ENCODE data around the gene ZMAT5.

Gene ZMAT5

GRCh38 chr22:29795663-29796062 lies 28.9 kb upstream of the ZMAT5 start (continued):
- TF ChIP-seq, protein P1, sequence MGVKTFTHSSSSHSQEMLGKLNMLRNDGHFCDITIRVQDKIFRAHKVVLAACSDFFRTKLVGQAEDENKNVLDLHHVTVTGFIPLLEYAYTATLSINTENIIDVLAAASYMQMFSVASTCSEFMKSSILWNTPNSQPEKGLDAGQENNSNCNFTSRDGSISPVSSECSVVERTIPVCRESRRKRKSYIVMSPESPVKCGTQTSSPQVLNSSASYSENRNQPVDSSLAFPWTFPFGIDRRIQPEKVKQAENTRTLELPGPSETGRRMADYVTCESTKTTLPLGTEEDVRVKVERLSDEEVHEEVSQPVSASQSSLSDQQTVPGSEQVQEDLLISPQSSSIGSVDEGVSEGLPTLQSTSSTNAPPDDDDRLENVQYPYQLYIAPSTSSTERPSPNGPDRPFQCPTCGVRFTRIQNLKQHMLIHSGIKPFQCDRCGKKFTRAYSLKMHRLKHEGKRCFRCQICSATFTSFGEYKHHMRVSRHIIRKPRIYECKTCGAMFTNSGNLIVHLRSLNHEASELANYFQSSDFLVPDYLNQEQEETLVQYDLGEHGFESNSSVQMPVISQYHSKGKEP (tag by site-specific recombination; IDR thresholded peaks at IDR 0.05): no peak
- TF ChIP-seq AEBP2 (tag by site-specific recombination; IDR thresholded peaks at IDR 0.05; ENCODE audit: borderline replicate concordance) (no peak), ZNF677 (tag by site-specific recombination; IDR thresholded peaks at IDR 0.05) (no peak), ZNF529 (tag by site-specific recombination; IDR thresholded peaks at IDR 0.05; ENCODE audit: insufficient replicate concordance) (no peak), ZNF292 (tag by site-specific recombination; IDR thresholded peaks at IDR 0.05; ENCODE audit: borderline replicate concordance, low read depth) (no peak), FEZF1 (tag by site-specific recombination; IDR thresholded peaks at IDR 0.05) (no peak), ZNF112 (tag by site-specific recombination; IDR thresholded peaks at IDR 0.05) (no peak), ZNF670 (tag by site-specific recombination; IDR thresholded peaks at IDR 0.05; ENCODE audit: low read depth) (no peak), ZNF791 (tag by site-specific recombination; IDR thresholded peaks at IDR 0.05) (no peak), SETDB1 (IDR thresholded peaks at IDR 0.05; ENCODE audit: insufficient read length, low read length) (no peak), YY1 (tag by site-specific recombination; IDR thresholded peaks at IDR 0.05) (no peak), ZFP69B (tag by site-specific recombination; IDR thresholded peaks at IDR 0.05) (no peak), ZNF623 (tag by site-specific recombination; IDR thresholded peaks at IDR 0.05) (no peak)
- TF ChIP-seq, protein P2, sequence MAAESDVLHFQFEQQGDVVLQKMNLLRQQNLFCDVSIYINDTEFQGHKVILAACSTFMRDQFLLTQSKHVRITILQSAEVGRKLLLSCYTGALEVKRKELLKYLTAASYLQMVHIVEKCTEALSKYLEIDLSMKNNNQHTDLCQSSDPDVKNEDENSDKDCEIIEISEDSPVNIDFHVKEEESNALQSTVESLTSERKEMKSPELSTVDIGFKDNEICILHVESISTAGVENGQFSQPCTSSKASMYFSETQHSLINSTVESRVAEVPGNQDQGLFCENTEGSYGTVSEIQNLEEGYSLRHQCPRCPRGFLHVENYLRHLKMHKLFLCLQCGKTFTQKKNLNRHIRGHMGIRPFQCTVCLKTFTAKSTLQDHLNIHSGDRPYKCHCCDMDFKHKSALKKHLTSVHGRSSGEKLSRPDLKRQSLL (tag by site-specific recombination; IDR thresholded peaks at IDR 0.05): no peak

DNA sequence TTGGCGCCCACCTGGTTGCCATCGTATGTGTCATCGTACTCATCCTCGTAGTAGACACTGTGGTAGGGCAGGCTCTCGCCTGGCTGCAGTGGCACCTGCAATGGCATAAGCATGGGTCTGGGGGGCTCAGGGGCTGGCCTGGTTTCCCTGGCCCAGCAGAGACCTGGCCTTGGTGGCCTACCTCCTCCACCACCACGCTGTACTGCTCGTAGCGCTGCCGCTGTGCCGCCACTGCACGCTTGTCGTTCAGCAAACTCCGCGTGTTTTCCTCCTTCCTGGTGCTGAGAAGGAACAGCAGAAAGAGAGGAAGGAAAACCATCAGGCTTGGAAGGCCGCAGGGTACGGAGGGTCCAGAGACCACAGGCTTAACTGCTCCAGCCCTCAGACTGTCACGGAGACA lies 26.6 kb upstream of the ZMAT5 start:
- Histone ChIP-seq H3K27ac (ENCODE audit: extremely low read depth, low read depth, low read length) (0 out of 2 replicates have a peak overlapping the region, but pooled peaks have one; percentile 24), H3K36me3 (ENCODE audit: control insufficient read depth in 2 of 2, insufficient read depth in 1 of 2, low read length in 2 of 2) (peaks cover 18 to 85% of the 10 kb centered on the region in 2 experiments), H3K4me3 (ENCODE audit: low read depth, low read length) (no peak overlapping the region), H3K9me3 (ENCODE audit: control insufficient read depth, insufficient read depth, low read depth, low read length) (no peaks in the 10 kb centered on the region), H3K4me1 (ENCODE audit: control insufficient read depth, insufficient read depth, low read length) (no peaks in the 10 kb centered on the region)
- POLR2A ChIA-PET: interaction anchor here (0.6 kb wide), 1 partner anchor 49 kb away, joined by 4 read pairs; no protein-coding TSS in a partner anchor
- TF ChIP-seq ZNF426 (tag by site-specific recombination; IDR thresholded peaks at IDR 0.05) (no peak), IKZF3 (tag by site-specific recombination; IDR thresholded peaks at IDR 0.05) (no peak), SETDB1 (IDR thresholded peaks at IDR 0.05; ENCODE audit: insufficient read length, low read length) (no peak), ZNF37A (tag by site-specific recombination; IDR thresholded peaks at IDR 0.05) (no peak), ZNF843 (tag by site-specific recombination; IDR thresholded peaks at IDR 0.05) (no peak), ZNF302 (tag by site-specific recombination; IDR thresholded peaks at IDR 0.05; ENCODE audit: low read depth) (no peak)
- TF ChIP-seq, protein P3, sequence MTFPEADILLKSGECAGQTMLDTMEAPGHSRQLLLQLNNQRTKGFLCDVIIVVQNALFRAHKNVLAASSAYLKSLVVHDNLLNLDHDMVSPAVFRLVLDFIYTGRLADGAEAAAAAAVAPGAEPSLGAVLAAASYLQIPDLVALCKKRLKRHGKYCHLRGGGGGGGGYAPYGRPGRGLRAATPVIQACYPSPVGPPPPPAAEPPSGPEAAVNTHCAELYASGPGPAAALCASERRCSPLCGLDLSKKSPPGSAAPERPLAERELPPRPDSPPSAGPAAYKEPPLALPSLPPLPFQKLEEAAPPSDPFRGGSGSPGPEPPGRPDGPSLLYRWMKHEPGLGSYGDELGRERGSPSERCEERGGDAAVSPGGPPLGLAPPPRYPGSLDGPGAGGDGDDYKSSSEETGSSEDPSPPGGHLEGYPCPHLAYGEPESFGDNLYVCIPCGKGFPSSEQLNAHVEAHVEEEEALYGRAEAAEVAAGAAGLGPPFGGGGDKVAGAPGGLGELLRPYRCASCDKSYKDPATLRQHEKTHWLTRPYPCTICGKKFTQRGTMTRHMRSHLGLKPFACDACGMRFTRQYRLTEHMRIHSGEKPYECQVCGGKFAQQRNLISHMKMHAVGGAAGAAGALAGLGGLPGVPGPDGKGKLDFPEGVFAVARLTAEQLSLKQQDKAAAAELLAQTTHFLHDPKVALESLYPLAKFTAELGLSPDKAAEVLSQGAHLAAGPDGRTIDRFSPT (tag by site-specific recombination; IDR thresholded peaks at IDR 0.05): no peak
- TF ChIP-seq, protein P4, sequence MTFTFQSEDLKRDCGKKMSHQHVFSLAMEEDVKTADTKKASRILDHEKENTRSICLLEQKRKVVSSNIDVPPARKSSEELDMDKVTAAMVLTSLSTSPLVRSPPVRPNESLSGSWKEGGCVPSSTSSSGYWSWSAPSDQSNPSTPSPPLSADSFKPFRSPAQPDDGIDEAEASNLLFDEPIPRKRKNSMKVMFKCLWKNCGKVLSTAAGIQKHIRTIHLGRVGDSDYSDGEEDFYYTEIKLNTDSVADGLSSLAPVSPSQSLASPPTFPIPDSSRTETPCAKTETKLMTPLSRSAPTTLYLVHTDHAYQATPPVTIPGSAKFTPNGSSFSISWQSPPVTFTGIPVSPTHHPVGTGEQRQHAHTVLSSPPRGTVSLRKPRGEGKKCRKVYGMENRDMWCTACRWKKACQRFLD (tag by site-specific recombination; IDR thresholded peaks at IDR 0.05): no peak
- TF ChIP-seq, protein P5, sequence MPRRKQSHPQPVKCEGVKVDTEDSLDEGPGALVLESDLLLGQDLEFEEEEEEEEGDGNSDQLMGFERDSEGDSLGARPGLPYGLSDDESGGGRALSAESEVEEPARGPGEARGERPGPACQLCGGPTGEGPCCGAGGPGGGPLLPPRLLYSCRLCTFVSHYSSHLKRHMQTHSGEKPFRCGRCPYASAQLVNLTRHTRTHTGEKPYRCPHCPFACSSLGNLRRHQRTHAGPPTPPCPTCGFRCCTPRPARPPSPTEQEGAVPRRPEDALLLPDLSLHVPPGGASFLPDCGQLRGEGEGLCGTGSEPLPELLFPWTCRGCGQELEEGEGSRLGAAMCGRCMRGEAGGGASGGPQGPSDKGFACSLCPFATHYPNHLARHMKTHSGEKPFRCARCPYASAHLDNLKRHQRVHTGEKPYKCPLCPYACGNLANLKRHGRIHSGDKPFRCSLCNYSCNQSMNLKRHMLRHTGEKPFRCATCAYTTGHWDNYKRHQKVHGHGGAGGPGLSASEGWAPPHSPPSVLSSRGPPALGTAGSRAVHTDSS (tag by site-specific recombination; IDR thresholded peaks at IDR 0.05): no peak
- CTCF ChIA-PET: no interaction called here

All from HEK293 (cell line).